IPS-NIHi7 (cell line): ENCODE data around the gene PGC.
A peak's percentile ranks its signal among the peaks of the same experiment; 100 is the strongest.

Experiments
- DNase-seq: peaks from one replicate; pipeline ENCODE4 v3.0.0; 2012; ENCODE audit warnings: mixed read lengths; ENCODE audit errors: extremely low spot score

PGC gene

DNA sequence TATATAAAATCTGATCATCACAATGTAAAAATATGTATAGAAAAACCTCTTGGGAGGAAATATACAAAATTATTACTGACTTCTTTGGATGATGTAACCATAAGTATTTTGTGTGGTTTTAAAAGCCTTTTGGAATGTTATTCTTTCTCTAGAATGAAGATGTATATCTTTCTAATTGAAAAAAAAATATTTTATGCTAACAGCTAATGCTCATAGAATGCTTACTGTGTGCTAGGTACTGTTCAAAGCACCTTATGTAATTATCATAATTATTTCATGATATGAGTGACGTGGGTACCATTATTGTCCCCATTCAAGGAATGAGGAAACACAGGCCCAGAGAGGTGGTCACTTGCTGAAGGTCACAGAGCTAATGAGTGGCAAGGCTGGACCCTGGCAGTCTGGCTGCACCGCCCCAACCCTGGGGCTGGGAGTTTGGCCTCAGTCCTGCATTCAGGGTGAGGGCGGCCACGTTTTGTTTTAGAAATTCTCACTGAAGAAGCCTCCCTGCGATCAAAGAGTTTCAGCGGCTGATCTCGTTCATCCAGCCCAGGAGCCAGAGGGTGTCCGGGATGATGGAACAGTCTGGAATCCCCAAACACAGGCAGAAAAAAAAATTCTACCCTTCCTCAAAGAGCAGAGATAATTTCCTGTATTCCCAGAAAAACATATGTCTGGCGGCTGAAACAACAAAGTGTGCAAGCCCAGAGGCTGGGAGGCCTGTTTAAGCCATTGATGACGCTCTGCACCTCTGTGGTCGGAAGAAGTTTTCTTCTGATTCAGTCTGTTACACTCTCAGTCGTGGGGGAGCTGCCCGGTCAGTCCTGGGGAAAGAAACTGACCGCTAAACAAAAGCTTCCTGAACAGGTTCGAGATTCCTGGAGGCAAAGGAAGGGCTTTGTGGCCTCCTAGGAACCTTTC, 49.1 kb downstream of the PGC start:
- DNase-seq = no peak

DNA sequence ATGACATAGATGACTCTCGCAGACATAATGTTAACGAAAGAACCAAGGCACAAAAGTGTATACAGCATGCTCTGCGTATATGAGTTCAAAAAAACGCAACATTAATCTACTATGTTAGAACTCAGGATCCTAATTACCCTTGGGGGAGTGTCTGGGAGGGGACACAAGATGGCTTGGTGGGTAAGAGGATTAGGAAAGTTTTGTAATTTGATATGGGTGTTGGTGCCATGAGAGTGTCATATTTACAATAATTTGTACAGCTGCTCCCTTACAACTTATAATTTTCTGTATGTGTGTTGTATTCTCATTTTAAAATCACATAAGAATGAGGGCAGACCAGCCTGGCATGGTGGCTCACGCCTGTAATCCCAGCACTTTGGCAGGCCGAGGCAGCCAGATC, 50.4 kb downstream of the PGC start:
- no peak for DNase-seq

DNA sequence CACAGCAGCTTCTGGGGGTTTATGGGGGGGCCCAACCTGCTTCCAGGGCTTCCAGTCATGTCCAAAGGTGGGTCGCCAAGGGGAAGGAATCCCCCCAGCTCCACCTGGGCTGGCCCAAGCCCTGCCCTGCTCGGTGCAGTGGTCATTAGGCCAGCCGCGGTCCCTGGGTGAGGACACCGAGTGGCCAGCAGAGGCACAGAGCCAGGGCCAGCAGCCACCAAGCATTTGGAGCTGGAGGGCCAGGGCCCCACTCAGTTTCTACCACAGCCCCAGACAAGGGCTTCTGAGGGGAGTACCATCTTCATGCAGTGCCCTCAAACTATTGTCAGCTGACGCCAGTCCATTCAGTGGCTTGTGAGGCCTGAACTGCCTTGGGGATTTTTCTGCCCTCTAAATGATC, 51.4 kb downstream of the PGC start:
- no peak for DNase-seq

DNA sequence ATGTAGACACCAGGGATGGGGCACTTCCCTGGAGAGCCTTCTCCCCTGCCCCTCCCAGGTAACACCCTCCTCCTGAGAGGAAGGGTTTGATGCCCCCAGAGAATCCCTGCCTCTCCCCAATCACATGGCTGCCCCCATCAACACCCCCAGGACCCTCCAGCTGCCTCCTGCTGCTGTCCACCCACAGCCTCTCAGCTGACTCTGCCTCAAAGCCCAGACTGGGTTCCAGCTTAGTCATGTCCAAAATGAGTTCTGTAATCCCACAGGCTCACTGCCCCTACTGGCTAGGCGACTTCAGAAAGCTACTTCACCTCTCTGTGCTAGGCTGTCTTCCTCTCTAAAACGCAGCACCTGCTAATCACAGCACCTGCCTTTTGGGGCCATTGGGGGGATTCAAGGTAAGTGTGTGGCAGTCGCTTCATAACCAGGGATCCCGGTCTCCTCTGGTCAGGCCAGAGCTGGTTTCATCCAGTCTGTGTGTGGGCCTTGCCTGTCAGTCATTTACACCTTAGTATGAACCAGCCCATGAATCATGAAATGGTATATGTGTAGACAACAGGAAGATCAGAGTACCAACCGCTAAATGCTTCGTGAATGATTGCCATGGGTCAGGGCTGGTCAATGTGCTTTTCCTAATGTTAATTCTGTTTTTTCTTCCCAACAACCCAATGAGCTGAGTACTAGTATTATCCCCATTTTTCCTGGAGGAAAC, 52.2 kb downstream of the PGC start:
- DNase-seq = no peak

DNA sequence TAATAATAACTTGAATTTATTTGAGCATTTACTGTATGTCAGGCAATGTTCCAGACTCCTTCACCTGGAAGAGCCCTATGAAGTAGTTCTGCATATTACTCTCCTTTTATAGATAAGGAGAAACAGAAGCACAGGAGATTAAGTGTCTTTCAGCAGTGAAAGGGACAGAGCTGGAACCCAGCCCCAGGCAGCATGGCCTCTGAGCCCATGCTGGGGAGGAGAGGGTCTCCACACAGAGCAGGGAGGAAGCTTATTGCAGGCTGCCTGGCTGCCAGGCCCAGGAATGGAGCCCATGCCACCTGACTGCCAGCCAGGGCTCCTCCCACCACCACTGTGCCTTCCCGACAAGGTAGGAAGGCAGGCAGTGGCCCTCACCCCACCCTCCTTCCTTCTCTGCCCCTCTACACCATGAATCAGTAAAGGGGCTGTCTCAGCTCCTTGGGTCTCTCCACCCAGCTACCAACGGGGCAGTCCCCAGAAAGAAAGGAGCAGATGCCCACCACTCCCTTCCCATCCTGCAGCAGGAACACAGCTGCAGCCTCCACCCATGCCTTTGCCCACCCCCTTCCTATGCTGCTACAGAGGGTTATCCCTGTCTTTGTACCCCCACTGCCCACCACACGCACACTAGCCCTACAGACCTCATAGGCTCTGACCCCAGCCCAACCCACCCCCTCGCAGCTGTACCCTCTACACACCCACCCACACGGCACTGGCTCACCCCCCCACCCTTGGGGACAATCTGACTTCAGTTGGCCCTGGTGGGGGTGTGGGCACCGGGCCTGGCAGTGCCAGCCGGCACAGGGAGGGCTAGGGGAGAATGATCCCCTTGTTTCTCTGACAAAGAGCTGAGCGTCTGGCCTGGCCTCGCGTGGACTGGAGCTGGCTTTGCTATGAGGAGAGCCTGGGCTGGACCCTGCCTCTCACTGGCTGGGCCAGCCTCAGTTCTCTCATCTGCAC, 53.6 kb downstream of the PGC start:
- no peak for DNase-seq

DNA sequence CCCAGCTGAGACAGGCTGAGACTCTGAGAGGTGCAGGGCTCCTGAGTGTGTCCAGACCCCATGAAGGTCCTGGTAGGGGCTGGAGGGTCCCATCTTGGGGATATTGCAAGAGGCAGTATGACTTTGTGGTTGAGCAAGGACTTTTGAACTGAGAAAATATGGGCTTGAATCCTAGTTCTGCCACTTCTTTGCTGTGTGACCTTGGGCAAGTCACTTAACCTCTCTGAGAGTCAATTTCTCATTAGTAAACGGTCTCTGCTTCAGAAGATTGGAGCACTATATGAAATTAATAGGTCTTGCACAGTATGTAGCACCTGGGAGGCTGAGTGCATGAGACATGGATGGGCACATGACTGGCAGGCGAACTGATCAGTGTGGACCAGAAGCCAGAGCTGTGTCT, 54.5 kb downstream of the PGC start:
- no peak for DNase-seq

DNA sequence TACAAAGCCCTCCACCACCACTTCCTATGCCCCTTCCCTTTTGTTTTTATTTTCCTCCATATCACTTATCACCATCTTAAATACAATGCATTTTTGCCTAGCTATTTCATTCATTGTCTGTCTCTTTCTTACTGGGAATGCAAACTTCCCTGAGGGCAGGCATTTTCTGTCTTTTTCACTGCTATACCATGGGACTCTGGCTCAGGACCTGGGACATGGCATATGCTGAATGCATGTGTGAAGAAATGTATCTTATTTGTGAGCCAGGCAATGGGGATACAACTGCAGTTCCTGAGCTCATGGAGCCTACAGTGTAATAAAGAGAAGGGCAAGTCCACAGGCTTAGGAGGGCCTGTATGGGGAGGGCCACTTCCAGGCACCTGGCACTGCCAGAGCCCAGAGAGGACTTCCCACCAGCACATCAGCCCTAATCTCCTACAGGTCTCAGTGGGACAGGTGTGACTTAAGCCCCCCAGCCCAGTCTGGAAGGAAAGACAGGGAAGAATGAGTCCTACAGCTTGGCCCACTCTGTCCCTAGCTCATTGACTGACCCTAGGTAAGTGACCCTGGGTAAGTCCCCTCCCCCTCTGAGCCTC, 55.0 kb downstream of the PGC start:
- DNase-seq = no peak

DNA sequence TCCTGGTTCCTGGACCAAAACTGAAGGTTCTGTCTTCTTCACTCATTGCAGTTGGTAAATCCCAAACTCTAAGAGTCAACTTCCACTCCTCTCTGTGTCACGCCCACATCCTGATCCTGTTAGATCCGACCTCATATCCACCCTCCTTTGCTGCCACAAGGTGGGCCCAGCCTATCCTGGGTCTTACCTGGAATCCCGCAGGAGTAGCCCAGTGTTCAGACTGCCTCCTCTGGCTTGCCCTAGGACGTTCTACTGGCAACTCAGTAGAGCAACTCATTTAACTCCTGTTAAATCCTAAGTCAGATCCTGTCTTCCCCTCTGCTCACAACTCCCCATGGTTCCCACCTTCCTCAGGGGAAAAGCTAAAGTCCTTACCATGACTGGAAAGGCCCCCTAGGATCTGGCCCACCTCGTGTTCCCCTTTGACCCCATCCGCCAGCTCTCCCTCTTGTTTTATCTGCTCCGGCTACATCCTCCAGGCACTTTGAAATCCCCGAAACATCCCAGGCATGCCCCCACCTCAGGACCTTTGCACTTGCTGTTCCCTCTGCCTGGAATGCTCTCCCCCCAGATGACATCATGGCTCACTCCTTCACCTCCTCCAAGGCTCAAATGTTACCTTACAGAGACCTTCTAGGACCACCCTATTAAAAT, 55.6 kb downstream of the PGC start:
- no peak for DNase-seq

DNA sequence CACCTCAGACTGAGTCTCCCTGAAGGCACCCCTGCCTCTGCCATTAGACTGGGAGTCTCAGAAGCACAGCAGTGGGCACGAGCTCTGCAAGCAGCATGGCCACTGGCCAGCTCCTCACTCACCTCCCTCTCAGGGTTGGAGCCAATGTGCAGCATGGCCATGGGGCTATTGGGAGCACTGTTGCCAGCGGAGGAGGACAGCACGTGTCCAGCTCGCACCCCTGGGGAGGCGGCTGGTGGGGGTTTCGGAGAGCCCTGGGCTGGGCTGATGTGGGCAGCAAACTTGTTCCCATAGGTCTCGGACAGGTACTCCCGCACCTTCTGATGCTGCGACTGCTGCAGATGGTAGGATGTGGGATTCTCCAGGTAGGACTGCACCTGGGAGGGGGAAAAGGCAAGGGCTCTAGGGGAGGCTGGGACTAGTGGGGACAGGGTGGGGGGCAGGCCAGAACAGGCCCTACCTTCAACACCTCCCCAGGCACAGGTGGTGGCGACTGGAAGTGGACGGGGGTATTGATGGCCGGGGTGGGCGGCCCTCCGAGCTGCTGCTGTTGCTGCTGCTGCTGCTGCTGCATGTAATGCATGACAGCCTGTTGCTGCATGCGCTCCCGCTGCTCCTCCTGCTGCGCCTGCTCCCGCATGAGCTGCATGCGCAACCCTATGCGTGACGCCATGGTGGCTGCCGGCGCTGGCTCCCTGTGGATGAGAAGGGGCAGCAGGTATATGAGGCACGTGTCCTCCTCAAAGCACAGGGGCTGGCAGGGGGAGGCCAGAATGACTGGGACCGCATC, 56.5 kb downstream of the PGC start:
- no peak for DNase-seq

DNA sequence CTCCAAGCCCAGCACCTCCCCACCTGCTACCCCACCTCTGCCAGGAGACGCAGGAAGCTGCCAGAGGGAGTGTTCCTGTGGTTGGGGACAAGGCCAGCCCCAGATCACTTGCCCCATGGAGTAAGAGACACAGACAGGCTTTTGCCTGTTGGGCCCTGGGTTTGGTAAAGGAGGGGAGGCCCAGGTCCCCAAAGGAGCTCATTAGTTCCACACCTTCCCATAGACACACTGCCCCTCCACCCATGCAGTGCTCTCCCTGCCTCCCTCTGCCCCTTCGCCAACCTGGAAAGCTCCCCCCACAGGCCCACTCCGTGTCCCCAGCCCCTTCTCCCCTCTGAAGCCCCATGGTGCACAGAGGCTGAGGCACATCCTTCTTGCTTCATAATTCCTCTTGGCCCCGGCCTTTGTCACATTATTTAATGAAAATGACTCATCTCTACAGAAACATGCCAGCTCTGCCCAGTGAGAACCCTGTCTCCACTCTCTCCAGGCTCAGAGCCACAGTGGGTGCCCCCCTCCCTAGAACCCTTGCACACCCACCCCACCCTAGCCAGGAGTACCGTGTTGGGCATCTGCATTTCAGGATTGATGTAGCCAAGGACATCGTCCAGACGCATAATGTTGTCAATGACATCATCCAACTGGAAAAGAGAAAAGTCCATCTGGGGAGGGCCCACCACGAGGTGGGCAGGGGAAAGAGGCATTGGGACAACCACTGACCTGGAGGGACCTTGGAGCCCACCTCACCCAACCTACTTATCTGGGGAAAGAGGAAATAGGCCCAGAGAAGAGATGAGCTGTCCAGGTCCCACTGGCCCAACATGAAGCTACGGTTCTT, 57.8 kb downstream of the PGC start:
- no peak for DNase-seq

DNA sequence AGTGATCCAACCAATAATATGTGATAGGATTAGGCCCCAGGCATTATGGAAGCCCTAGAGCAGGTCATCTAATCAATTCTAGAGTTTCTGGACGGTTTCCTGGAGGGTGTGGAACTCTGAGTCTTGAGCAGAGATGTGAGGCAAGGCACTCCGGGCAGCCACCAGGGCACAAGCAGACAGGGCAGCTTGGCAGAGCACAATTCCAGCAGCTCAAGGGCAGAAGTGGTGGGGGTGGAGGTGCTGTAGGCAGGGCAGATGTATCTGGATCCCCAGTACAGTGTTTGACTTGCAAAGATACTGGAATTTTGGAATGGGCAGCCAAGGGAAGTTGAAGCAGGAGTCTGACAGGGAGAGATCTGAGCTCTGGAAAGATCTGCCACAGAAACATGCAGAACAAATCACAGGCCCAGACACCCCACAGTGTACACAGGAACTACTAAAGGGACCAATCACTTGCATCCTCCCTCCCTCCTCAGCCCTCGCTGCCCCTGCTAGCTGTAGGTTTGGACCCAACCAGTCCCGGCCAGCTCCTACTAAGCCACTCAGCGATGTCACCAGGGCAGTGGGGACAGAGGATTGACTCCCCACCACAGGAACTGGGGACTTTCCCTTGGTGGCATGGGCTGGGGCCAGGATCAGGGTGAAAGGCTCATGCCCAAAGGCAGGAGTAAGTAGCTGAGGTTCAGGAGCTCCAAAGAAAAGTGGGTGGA, 58.8 kb downstream of the PGC start:
- DNase-seq = no peak

DNA sequence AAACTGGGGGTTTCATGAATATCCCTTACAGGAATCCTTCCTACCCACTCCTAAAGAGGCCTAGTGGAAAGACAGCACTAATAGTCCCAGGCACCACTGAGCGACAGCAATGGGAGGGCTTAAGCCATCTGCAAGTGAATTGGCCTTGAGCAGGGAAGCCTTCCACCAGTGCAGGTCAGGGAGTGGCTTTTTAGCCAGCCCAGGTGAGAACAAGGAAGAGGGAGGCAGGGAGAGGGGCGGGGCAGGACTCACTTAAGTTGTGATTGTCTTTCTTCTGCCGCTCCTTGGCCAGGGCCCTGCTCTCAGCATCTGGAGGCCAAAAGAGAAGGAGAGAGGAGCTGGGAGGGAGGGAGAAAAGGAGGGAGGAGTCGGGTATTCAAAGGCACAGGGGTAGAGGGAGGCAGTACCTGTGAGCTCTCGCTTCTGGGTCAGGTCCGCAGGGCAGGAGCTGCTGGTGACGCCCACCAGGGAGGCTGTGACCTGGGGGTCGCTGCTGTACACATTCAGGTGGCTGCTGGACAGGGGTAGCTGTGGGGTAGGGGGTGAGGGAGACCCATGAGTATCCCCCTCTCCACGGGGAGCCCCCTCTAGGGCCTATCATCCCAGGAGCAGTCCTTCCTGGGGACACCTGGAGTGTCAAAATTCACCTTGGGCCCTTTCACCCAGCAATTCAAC, 59.6 kb downstream of the PGC start:
- DNase-seq = peak; percentile 85
